HG03432 (cell line): ENCODE measurements around the gene DENND5B.
A peak's percentile ranks its signal among the peaks of the same experiment; 100 is the strongest.
"Not testable (repeated sequence)": the region's sequence is repeated elsewhere in the genome, so short reads cannot be mapped to it uniquely, and the experiment has no call there.

ENCODE experiments used
- ATAC-seq: cut with Tn5 transposase; IDR thresholded peaks from one replicate; pipeline ENCODE4 v1.9.1; 2021; ENCODE audit warnings: mild to moderate bottlenecking, moderate library complexity; ENCODE audit not compliant: unreplicated experiment

Gene DENND5B

DNA sequence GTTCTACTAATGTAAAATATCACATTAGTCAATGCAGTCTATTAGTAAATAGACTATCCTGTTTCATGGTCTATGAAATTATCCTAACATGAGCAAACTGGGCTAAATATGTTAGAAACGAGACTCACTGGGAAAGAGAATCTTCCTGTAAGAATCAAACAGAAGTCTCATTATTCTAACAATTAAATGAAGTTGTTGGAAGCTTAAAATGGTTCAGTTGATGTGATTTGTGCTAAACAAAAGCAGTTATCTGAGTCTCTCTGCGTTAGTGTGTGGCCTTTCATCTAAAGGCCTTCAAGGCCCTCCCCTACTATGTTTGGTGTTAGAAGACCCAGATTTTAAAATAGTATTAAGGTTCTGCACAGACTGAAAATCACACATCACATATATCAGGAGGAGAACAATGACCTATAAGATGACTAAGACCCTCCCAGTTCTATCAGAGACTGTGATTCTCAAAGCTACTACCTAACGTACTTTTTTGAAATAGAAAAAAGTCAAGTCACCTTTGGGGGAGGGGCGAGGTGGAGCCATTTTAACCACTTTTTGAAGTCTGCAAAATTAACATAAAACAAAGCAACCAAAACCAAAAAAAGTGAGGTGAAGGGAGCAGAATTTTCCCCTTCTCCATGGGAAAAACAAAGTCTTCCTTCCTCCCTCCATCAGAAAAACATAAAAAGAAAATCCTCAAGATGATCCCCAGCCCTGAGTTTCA is 82.3 kb downstream of the DENND5B start:
- ATAC-seq = no peak

DNA sequence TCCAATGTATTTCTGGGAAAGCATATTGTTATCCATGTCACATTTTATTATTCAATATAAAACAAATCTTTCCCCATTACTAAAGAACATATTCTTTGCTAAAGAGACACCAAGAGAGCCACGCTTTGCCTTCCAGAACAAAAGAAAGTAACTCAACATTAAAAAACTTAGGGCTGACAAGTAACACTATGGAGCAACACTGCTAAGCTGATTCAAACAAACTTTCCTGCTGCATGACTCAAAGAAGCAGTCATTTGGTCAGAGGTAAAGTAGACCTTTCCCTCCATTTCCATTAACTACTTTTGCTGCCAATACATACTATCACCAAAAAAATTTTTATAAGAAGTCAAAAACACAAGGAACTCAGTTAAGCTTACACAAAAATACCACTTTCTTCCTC is 83.0 kb downstream of the DENND5B start:
- ATAC-seq = no peak

DNA sequence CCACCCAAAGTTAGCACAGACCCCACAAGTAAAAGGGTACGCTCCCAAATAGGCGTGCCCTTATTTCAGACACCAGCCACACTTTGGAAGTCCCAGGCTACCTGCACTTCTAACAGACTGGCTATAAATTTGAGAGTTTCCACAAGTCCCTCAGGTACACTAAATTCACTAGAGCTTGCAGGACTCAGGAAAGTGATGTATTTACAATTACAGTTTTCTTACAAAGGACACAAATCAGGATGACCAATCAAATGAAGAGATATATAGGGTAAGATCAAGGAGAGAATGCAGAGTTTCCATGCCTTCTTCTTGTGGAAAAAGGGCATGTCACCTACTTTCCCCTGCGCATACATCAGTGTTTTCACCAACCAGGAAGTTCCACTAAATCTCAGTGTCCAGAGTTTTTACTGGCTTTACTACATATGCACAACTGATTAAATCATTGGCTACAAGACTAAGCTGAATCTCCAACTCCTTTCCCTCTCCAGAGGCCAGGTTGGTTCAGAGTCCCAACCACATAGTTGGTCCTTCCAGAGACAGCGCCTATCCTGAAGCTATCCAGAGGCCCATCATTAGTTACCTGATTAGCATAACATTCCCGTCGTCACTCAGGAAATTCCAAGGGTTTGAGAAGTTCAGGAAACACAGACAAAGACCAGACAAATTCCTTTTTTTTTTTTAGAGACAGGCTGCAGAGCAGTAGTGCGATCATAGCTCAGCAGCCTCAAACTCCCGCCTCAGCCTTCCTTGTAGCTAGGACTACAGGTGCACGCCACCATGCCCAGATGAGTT is 84.2 kb downstream of the DENND5B start:
- ATAC-seq = no peak

DNA sequence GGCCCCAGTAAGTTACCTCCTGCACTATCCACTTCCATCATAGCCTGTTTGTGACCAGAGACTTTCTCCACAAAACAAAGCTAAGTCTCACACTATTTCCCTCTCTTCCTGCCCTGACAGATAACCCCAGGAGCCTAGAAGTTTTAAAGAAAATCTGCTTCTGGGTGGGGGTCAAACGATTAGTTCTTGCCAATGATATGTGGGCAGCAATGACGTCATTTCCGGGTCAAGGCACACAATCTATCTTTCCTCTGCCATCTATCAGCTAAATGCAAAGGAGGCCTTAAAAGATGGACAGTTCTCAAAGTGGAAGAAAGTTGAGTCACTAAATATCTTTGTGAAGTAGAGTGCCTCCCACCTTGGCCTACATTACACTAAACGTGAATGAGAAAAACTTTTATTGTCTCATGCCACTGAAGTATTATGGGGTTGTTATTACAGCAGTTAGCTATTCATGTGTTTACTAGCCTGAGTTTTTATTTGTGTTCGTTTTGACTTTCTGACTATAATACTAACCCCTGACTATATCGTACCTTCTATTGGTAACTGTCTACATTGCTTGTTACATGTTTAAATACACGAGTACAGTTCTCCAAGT is 86.2 kb downstream of the DENND5B start:
- no peak for ATAC-seq

DNA sequence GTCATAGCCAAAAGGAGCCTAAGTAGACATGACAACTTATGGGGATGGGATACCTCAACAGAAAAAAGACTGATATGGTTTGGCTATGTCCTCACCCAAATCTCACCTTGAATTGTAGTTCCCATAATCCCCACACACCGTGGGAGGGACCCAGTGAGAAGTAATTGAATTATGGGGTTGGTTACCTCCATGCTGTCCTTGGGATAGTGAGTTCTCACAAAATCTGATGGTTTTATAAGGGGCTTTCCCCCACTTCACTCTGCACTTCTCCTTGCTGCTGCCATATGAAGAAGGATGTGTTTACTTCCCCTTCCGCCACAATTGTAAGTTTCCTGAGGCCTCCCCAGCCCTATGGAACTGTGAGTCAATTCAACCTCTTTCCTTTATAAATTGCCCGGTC is 89.9 kb downstream of the DENND5B start:
- ATAC-seq = not testable (repeated sequence)

DNA sequence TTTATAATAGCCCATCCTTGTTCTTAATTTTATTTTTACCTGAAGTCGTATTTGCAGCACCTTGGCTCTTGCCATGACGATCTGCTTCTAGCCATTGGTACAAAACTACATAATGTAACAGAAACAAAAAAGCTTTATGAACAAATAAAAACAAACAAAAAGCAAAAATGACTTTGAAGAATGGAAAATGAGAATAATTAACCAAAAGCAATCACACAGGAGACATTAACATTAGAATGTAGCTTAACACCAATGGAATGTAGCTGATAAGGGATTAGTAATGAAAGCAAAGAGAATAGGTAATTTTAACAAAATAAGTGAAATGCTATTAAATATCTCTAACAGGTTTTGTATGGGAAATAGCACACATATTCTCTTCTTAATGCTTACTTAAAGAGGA is 91.4 kb downstream of the DENND5B start:
- no peak for ATAC-seq

DNA sequence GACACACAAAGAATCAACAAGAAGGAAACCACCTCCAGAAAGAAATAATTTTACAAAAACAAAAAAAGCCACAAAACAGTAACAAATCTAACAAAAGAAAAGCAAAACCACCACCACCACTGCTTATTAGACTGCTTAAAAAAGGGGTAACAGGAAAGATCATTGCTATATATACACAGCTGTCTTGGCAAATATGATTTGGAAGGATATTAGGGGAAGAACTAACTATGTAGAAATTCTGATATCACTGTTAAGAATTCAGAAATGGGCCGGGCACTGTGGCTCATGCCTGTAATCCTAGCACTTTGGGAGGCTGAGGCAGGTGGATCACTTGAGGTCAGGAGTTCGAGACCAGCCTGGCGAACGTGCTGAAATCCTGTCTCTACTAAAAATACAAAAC is 92.5 kb downstream of the DENND5B start:
- no peak for ATAC-seq

DNA sequence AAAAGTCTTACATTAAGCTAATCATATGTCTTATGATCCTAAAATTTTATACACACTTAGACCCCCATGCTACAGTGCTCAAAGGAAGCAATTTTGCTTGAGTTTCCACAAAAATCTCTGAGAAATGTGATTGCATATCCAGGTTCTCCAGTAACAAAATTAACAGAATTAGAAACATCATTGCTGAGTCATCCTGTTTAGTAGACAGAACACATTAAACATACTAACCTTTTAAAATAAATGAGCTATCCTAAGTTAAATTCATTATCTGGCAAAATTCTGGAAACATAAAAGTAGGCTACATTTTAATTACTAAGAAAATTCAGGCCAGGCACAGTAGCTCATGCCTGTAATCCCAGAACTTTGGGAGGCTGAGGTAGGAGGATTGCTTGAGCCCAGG is 94.7 kb downstream of the DENND5B start:
- ATAC-seq = no peak

DNA sequence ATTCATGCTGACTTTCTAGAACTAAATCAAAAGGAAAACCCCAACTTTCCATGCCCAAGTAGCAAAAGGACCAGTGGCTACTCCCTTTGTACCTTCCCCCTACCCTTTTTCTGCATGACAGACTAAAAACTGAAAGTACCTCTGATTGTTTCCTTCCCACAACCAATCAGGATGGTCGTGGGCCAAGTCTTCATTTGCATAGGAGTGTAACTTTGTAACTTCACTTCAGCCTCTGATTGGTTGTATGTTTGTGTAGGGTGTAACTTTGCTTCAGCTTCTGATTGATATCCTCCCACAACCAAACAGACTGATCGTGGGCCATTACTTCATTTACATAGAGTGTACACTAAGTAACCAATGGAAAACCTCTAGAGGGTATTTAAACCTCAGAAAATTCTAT is 96.5 kb downstream of the DENND5B start:
- ATAC-seq = no peak

DNA sequence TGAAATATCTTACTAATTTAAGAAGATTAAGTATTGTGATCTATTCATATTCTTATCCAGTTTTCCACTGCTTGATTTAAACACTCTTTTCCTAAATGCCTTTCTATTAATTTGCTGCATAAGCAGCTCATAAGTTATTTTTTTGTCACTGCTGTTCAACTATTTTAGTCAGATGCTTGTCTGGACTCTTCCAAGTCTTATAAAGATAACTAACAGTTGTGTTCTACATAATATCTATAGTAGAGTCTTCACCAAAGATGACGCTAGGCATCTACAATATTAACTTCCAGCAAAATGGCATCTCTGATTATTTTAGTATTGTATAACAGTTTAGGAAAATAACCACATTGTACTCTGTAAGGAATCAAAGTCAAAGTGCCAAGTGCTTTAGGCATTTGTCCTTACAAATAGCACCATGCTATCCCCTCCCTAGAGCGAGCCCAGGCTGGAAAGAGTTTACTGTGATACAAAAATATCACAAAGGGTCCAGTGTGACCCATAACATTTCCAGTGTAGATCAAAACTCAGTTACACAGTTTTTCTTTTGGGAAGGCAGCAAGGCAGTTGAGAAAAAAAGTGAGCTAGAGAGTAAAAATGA is 98.2 kb downstream of the DENND5B start:
- ATAC-seq = no peak

DNA sequence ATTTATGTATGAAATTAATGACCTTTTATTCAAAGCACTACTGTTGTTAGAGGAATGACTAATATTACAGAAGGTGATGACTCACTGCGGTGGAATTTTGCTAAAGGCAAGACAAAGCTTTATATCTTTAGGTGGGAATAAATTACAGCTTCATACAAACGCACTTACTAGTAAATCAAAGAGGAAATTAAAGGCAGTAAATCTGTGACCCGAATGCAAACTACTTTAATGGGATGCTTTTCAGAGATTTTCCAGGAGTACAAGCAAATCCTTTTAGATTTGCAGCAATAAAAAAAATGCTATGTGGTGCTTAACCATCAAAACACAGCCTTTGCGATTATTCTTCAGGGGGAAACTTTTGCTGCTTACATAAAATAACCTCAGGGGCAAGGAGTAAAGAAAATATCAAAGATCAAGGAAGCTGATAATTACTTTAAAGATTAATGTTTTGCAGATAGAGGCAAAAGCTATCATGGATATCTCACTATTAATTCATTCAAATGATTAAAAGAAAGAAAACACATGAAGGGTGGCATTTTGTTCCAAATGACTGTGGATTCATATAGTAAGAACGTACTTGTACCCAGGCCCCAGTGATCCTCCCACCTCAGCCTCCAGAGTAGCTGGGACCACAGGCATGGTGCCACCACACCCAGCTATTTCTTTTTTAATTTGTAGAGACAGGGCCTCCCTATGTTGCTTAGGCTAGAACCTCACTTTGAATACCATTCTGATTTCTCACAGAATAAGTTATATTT is 98.9 kb downstream of the DENND5B start:
- ATAC-seq = no peak

DNA sequence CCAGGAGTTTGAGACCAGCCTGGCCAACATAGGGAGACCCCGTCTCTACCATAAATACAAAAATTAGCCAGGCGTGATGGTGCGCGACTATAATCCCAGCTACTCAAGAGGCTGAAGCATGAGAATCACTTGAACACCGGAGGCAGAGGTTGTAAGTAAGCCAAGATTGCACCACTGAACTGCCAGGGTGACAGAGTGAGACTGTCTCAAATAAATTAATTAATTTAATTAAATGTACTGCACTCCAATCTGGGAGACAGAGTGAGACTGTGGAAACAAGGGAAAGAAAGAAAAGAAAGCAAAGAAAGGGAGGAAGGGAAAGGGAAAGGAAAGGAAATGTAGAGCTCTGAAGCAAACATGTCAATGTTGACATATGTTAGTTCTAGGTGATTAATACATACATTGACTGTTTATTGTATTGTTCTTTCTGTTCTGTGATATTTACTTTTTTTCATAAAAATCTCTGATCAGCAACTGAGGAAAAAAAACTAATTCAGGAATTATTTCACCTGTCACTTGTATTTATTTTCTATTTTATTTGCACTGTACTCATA is 99.6 kb downstream of the DENND5B start:
- ATAC-seq = no peak

DNA sequence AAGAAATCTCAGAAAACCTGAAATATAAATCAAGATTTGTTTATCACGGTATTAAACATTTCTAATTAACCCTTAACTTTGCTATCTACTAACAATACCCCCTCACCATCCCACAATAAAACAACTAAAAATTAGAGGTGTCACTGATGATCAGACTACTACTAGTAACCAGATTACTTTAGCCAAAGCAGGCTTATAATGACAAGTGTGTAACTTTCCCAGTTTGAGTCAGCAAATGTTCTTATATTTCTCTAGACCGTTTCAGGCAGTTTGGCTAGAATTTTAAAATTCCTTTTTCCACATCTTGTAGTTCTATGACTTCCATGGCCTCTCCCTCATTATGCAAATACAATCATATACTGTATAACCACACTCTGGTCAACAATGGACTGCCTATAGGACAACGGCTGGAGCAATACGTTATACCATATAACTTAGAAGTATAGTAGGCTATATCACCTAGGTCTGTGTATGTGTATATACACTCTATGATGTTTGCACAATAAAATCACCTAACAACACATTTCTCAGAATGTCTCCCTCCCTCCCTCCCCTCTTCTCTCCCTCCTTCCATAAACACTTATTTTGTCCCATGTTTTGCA is 102.1 kb downstream of the DENND5B start:
- ATAC-seq = no peak

DNA sequence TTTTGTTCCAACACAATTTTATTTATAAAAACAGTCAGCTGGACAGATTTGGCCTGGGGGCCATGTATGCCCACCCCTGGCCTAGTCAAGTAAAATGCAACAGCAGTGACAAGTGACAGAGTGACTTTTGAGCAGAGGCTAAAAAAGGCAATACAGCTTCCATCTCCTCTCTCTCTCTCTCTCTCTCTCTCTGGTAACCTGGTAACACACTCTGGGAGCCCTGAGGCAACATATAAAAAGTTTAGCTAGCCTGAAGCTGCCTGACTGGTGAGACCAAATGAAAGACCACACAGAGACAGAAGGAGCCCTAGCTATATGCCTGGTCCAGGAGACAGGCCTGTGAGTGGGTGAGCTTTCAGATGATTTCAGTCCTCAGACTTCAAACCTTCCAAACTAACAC is 105.4 kb downstream of the DENND5B start:
- ATAC-seq = no peak

DNA sequence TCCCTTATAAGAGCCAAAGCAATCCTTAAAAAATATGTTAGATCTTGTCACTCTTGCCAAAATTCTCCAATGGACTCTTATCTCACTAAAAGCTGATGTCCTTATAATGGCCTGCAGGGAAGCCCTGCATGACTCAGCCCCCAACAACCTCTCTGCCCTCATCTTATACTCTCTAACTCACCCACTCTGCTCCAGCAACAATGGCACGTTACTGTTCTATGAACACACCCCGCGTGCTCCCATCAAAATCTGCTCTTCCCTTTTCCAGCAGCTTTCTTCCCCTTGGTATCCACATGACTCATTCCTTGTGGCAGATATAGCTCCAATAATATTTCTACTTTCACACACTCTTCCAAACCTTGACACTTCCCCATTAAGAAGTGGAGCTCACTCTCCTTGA is 108.1 kb downstream of the DENND5B start:
- no peak for ATAC-seq

DNA sequence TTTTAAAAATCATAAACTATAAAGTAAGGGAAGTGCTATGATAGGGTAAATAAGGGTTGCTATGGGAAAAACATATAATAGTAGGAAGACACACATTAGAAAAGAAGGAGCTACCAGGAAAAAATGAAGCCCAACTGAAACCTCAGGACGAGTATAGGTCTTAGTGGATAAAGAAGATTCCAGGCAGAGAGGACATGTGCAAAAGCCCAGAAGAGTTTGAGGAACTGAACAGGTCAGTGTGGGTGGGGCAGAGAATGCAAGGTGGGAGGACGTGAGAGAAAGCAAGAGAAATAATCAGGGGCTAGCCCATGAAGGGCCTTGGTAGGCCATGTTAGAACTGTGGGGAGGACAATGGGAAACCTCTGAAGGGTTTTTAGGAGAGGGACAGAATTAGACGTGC is 109.5 kb downstream of the DENND5B start:
- ATAC-seq = no peak

DNA sequence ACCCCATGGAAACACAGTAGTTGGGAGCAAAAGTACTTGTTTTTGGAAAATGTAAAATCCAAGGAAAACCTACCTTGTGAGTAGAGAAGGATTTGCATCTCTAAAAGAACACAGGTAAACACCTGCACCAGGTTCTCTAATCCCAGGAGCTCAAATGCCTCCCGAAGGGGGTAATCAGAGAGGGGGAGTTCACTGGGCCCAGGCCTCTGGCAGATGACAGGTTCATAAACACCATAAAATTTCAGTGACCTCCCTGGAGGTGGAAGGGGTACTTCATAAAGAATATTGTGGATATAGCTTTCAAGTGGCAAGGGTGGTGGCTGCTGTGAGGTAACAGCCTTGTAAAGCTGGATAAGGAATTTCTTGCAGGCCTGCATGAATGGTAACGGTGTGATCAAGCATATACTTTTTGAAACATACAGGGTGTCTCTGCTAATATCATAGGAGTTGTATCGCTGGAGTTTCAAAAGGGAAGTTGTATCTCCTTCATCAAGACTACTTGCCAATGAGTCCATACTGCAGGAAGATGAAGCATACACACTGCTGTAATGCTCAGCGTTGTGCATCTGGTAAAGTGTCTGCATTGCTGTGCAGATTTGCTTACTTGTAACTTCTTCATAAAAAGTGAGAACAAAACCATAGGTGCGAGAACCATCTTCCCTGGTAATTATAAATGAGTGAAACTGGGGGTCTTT is 111.3 kb downstream of the DENND5B start:
- ATAC-seq = no peak

DNA sequence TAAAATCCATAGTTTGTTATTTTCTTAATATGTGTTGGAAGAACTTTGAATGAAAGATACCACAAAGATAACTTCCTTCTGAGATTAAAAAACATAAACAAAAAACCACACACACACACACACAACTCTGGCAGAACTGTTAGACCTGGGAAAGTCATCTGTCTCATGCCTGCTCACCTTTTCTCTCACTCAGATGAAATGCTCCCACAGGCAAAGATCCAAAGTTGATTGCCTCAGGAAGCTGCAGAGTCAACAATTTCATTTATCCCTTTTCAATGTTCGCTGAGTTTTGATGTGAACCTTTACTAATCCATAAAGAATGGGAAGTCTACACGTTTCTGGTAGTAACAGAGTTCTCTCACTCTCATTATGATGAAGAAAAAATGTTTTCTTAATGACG is 112.0 kb downstream of the DENND5B start:
- no peak for ATAC-seq

DNA sequence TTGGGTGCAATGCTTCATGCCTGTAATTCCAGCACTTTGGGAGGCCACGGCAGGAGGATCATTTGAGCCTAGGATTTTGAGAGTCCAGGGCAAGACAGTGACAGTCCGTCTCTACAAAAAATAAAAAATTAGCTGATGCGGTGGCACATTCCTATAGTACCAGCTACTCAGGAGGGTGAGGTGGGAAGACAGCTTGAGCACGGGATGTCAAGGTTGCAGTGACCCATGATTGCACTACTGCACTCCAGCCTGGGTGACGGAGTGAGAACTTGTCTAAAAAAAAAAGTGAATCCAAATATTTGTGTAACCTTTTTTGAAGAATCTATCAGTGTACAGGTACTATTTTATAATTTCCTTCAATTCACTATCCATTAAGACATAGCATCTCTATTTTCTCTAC is 112.5 kb downstream of the DENND5B start:
- no peak for ATAC-seq

DNA sequence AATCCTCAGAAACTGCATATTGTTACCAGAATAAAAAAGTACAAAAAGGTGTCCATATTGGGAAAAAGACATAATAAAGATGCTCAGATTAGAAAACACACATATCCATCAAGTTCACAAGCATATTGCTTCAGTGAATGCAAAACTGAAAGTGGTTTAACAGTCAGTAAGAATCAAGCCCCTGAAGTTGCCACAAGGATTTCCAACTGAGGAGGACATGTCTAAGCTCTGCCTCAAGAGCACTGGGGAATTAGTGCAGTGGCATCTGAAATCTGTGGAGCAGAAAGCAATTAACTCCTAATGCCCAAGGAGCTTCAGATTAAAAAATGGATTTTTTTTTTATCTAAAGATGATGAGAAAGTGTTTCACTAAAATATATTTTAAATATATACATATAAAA is 113.2 kb downstream of the DENND5B start:
- ATAC-seq = peak; percentile 71
